ENCODE results near the gene EDARADD. TPM values are rescaled to one million over a fixed set of nuclear protein-coding genes. Genes with fewer than 3 reads are reported as not detected.

EDARADD gene
- total and polyA plus RNA-seq, 2 of the 8 experiments (the other 6 are each of a cell fraction or from before 2014, with no cell fraction given) = 3.4 to 6.1 TPM

DNA sequence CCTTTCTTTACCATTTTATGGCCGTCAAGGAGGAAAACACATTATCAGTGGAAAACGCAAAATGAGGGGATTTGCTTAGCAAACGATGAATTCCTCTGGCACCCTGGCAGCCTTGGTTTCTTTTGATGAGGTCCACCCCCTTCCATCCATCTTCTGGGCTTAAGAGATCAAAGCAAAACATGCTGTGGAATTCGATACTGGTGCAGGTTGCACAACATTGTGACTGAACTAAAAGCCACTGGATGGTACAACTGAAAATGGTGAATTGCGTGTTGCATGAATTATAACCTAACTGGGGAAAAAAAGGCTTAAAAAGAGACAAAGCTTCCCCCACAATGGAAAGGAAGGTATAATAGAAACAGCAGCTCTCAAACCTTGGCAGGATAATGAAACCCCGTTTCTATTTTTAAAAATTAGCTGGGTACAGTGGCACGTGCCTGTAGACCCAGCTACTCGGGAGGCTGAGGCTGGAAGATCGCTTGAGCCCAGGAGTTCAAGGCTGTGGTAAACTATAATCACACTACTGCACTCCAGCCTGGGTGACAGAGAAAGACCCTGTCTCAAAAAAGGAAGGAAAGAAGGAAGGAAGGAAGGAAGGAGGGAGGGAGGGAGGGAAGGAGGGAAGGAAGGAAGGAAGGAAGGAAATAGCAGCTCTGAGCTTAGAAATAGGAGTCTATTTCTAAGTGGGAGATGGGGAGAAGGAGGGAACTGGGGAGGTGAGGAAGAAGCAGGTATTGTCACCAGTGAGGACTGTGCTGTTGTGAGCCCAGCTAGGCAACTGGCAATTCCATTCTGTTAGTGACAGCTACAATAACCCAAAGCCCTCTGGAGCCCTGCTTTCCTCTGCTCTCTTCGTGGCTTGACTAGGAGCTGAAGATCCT is 100.7 kb downstream of the EDARADD start:
- no peak overlapping the region for H4K5ac ChIP-seq (ENCODE audit: insufficient read length, low read depth, low read length)
- H3K4me2 ChIP-seq (ENCODE audit: insufficient read depth in 1 of 2, low read depth in 2 of 2, low read length in 2 of 2) = no peak overlapping the region; a peak in 1 of 4 replicates
- no peak overlapping the region for H3K4ac ChIP-seq (replicated peaks; ENCODE audit: insufficient read length, low read depth, low read length)
- no peak overlapping the region for H3K18ac ChIP-seq (ENCODE audit: extremely low read depth, low read length)
- H3K36me3 ChIP-seq (ENCODE audit: control insufficient read depth in 2 of 4, insufficient read depth in 4 of 4, low read length in 3 of 4) = no peaks in the 10 kb centered on the region; a peak in 1 of 8 replicates
- H3K79me2 ChIP-seq (ENCODE audit: control insufficient read depth in 1 of 2, insufficient read depth in 2 of 2, low read length in 2 of 2) = no peaks in the 10 kb centered on the region
- WGBS, 2 experiments (ENCODE audit: extremely low coverage in 1 of 2, insufficient coverage in 1 of 2, insufficient read length in 1 of 2, insufficient replicate concordance in 2 of 2, low coverage in 1 of 2, low lambda C conversion rate in 2 of 2, missing lambda C conversion rate in 1 of 2) = 75% methylated on average over 9 of the region's 10 CpGs; no CpG with 5 or more reads in 1 of the 2 experiments
- no peak overlapping the region for H3K14ac ChIP-seq (ENCODE audit: insufficient read length)
- no peak overlapping the region for H3K56ac ChIP-seq (replicated peaks; ENCODE audit: insufficient read length, low read depth, low read length)
- H3K23ac ChIP-seq (ENCODE audit: insufficient read length) = no peak overlapping the region
- TF ChIP-seq TCF12 (IDR thresholded peaks at IDR 0.05; ENCODE audit: low read depth, low read length) = no peak
- no peak for TF ChIP-seq KDM4A (IDR thresholded peaks at IDR 0.05; ENCODE audit: low read depth, low read length, severe bottlenecking)
- TF ChIP-seq CREB1 (IDR thresholded peaks at IDR 0.05) = no peak
- TF ChIP-seq TAF1 (IDR thresholded peaks at IDR 0.05; ENCODE audit: low read depth, low read length) = no peak
- TF ChIP-seq CEBPB (IDR thresholded peaks at IDR 0.05; ENCODE audit: low read depth, low read length) = peak; percentile 48; the same call in 1 of the 2 replicates
- no peak for TF ChIP-seq SP1 (IDR thresholded peaks at IDR 0.05; ENCODE audit: low read depth, low read length)
- TF ChIP-seq YY1 (IDR thresholded peaks at IDR 0.05; ENCODE audit: low read depth, low read length) = no peak
- no peak for TF ChIP-seq GTF2F1 (IDR thresholded peaks at IDR 0.05; ENCODE audit: borderline replicate concordance, low read depth, low read length)
- ChIA-PET POLR2A (ENCODE audit: partially characterized antibody) (interaction anchor here (0.6 kb wide), 1 partner anchor 207 kb away, joined by 3 read pairs; no protein-coding TSS in a partner anchor), CTCF (ENCODE audit: partially characterized antibody) (interaction anchor here (0.7 to 1.0 kb wide), 4 partner anchors 8 to 322 kb away, joined by 3 read pairs; no protein-coding TSS in a partner anchor)
- H3K4me3 ChIP-seq (ENCODE audit: extremely low read depth in 1 of 4, insufficient read depth in 2 of 4, low read depth in 3 of 4, low read length in 4 of 4) = no peak overlapping the region
- H2BK120ac ChIP-seq (replicated peaks; ENCODE audit: low read depth, low read length) = no peak overlapping the region
- H2BK5ac ChIP-seq (ENCODE audit: low read depth, low read length) = no peak overlapping the region
- no peak overlapping the region for H3K27ac ChIP-seq (ENCODE audit: low read depth, low read length)
- FAIRE-seq (no peak), DNase-seq (ENCODE audit: low read depth in 1 of 2, low spot score in 2 of 2) (no peak)
- no peak overlapping the region for H2AFZ ChIP-seq (ENCODE audit: low read length)
- 0 out of 2 replicates have a peak overlapping the region, but pooled peaks have one; percentile 90 for H2BK20ac ChIP-seq (ENCODE audit: low read length)
- H2BK12ac ChIP-seq (ENCODE audit: low read depth, low read length) = no peak overlapping the region
- H3K27me3 ChIP-seq (replicated peaks in 1 of 4; ENCODE audit: control insufficient read depth in 3 of 4, extremely low read depth in 1 of 4, insufficient read depth in 3 of 4, low read length in 3 of 4) = no peaks in the 10 kb centered on the region
- no peak overlapping the region for H2AK5ac ChIP-seq (ENCODE audit: low read depth, low read length)
- H2BK15ac ChIP-seq (ENCODE audit: low read length) = no peak overlapping the region
- peaks cover 0 to 8% (median 2%) of the 10 kb centered on the region in 4 experiments; a peak in 3 of 7 replicates for H3K4me1 ChIP-seq (replicated peaks in 1 of 4; ENCODE audit: control insufficient read depth in 3 of 4, insufficient read depth in 4 of 4, low read length in 3 of 4)
- H3K9me3 ChIP-seq (ENCODE audit: insufficient read depth in 2 of 2, low read depth in 1 of 2, low read length in 1 of 2) = no peaks in the 10 kb centered on the region
- no peaks in the 10 kb centered on the region for H3K79me1 ChIP-seq (ENCODE audit: low read depth, low read length)
- no peak overlapping the region for H3K9ac ChIP-seq (replicated peaks in 1 of 4; ENCODE audit: extremely low read depth in 1 of 4, low read depth in 3 of 4, low read length in 3 of 4)
- H4K20me1 ChIP-seq (replicated peaks in 1 of 2; ENCODE audit: control insufficient read depth in 1 of 2, insufficient read depth in 2 of 2, low read length in 2 of 2) = no peaks in the 10 kb centered on the region
- no peaks in the 10 kb centered on the region; the same call in 1 of the 2 replicates for H3K23me2 ChIP-seq (ENCODE audit: low read depth, low read length)
- no peak overlapping the region for H4K91ac ChIP-seq (replicated peaks; ENCODE audit: insufficient read length, low read length)
- H4K8ac ChIP-seq (ENCODE audit: extremely low read depth, insufficient read depth, low read length) = no peak overlapping the region
